ENCODE measurements around the gene APC. TPM values are rescaled to one million over a fixed set of nuclear protein-coding genes. Genes with fewer than 3 reads are reported as not detected.

Gene APC
- total RNA-seq (2014; rRNA removed; shearing (Covaris generic)) = 16.8 and 20.2 TPM in 2 replicates
- polyA plus RNA-seq (2014; cell fraction: nucleus; rRNA removed) = 5.6 and 6.8 TPM in 2 replicates

GRCh38 chr5:112737463-112738190 lies at the start of gene APC:
APC (plus strand) TSS chr5:112737885; CDS start chr5:112754891, 17,006 bp downstream.
- DNase-seq (ENCODE audit: extremely low read depth, low read depth) = peak; percentile 52

- DNase-seq (ENCODE audit: extremely low read depth, low read depth) = no peak
Measured at GRCh38 chr5:112689155-112689909, 48.4 kb upstream of the APC start.

- DNase-seq (ENCODE audit: extremely low read depth, low read depth) = no peak
Measured at GRCh38 chr5:112690605-112691338, 46.9 kb upstream of the APC start.

GRCh38 chr5:112691339-112691680 lies 46.4 kb upstream of the APC start:
- DNase-seq (ENCODE audit: extremely low read depth, low read depth) = no peak

GRCh38 chr5:112691758-112692157 lies 45.9 kb upstream of the APC start:
- peak; percentile 29 for DNase-seq (ENCODE audit: extremely low read depth, low read depth)

GRCh38 chr5:112692472-112692871 lies 45.2 kb upstream of the APC start:
- DNase-seq (ENCODE audit: extremely low read depth, low read depth) = no peak

GRCh38 chr5:112693301-112693700 lies 44.4 kb upstream of the APC start:
- no peak for DNase-seq (ENCODE audit: extremely low read depth, low read depth)

- DNase-seq (ENCODE audit: extremely low read depth, low read depth) = no peak
Measured at GRCh38 chr5:112694853-112695709, 42.6 kb upstream of the APC start.

GRCh38 chr5:112696786-112697185 lies 40.9 kb upstream of the APC start:
- no peak for DNase-seq (ENCODE audit: extremely low read depth, low read depth)

GRCh38 chr5:112697322-112697721 lies 40.4 kb upstream of the APC start:
- no peak for DNase-seq (ENCODE audit: extremely low read depth, low read depth)

- no peak for DNase-seq (ENCODE audit: extremely low read depth, low read depth)
Measured at GRCh38 chr5:112697833-112698232, 39.9 kb upstream of the APC start.

- no peak for DNase-seq (ENCODE audit: extremely low read depth, low read depth)
Measured at GRCh38 chr5:112703866-112704820, 33.5 kb upstream of the APC start.

- DNase-seq (ENCODE audit: extremely low read depth, low read depth) = no peak
Measured at GRCh38 chr5:112706446-112707016, 31.2 kb upstream of the APC start.

GRCh38 chr5:112707187-112708102 lies 30.2 kb upstream of the APC start:
- DNase-seq (ENCODE audit: extremely low read depth, low read depth) = peak; percentile 99

- no peak for DNase-seq (ENCODE audit: extremely low read depth, low read depth)
Measured at GRCh38 chr5:112708103-112708622, 29.5 kb upstream of the APC start.

- no peak for DNase-seq (ENCODE audit: extremely low read depth, low read depth)
Measured at GRCh38 chr5:112709416-112709815, 28.3 kb upstream of the APC start.

GRCh38 chr5:112710896-112711295 lies 26.8 kb upstream of the APC start:
- DNase-seq (ENCODE audit: extremely low read depth, low read depth) = no peak

- no peak for DNase-seq (ENCODE audit: extremely low read depth, low read depth)
Measured at GRCh38 chr5:112711436-112711835, 26.2 kb upstream of the APC start.

Measured in NCI-H460 (cell line).